Panc1 (cell line): ENCODE data around the gene EFCAB11. TPM values are rescaled to one million over a fixed set of nuclear protein-coding genes. Genes with fewer than 3 reads are reported as not detected.

ENCODE experiments used
- ATAC-seq: fragments of 200-7000 bp; cut with Tn5 transposase; 2 replicates; pipeline ENCODE4 v1.9.1; 2020; ENCODE audit warnings: mild to moderate bottlenecking, moderate library complexity
- BruUV-seq: library from RNA; stranded (reverse); fragments of 400-500 nt; replicated peaks from 2 replicates; lab custom pipeline; 2021; lab: Mats Ljungman, UMichigan
- CTCF ChIA-PET: fragments of 300-600 bp; sonication (Branson Sonifier 250); formaldehyde crosslinking; loops from one replicate; lab custom pipeline; 2022; ENCODE audit warnings: antibody characterized with exemption; lab: Charles Lee
- POLR2A ChIA-PET: fragments of 300-600 bp; sonication (Branson Sonifier 250); formaldehyde crosslinking; loops from one replicate; lab custom pipeline; 2022; ENCODE audit warnings: antibody characterized with exemption; lab: Charles Lee
- DNase-seq: peaks from one replicate; pipeline ENCODE4 v3.0.0-alpha.2; 2010; ENCODE audit warnings: low read depth, low spot score
- H3K27ac ChIP-seq: 2 replicates; pipeline ENCODE4 v1.5.1; 2011; ENCODE audit warnings: mild to moderate bottlenecking, low read length, inconsistent platforms
- H3K27me3 ChIP-seq: fragments of 200-500 bp; sonication (Bioruptor generic); 2 replicates; pipeline ENCODE4 v1.6.0; 2014; ENCODE audit warnings: low read length, inconsistent platforms; ENCODE audit not compliant: control insufficient read depth, insufficient read depth
- H3K36me3 ChIP-seq: fragments of 200-500 bp; sonication (Bioruptor generic); 2 replicates; pipeline ENCODE4 v1.5.1; 2014; ENCODE audit warnings: inconsistent platforms, mild to moderate bottlenecking, low read length, moderate library complexity; ENCODE audit not compliant: control insufficient read depth, insufficient read depth
- H3K4me1 ChIP-seq: 2 replicates; pipeline ENCODE4 v1.5.1; 2011; ENCODE audit warnings: inconsistent platforms, mild to moderate bottlenecking, low read length, moderate library complexity; ENCODE audit not compliant: control insufficient read depth, insufficient read depth
- H3K4me3 ChIP-seq, 2 experiments: 2 replicates each; pipeline ENCODE4 v1.5.1; 2011 to 2012; ENCODE audit warnings: low read depth in 2 of 2, low read length in 2 of 2, mild to moderate bottlenecking in 2 of 2, inconsistent platforms in 1 of 2, moderate library complexity in 1 of 2
- H3K9me3 ChIP-seq: fragments of 200-500 bp; sonication (Bioruptor generic); 2 replicates; pipeline ENCODE4 v1.5.1; 2014; ENCODE audit warnings: low read depth, mild to moderate bottlenecking, inconsistent platforms, low read length, moderate library complexity; ENCODE audit not compliant: control insufficient read depth, insufficient read depth
- POLR2AphosphoS5 ChIP-seq: IDR thresholded peaks from 2 replicates; pipeline ENCODE4 v1.6.1; 2012; ENCODE audit warnings: mild to moderate bottlenecking, low read depth, low read length, moderate library complexity
- SIN3A ChIP-seq: IDR thresholded peaks from 2 replicates; pipeline ENCODE4 v1.6.1; 2012; ENCODE audit warnings: low read depth, mild to moderate bottlenecking, low read length, moderate library complexity, borderline replicate concordance; ENCODE audit not compliant: insufficient read depth
- TCF7L2 ChIP-seq: IDR thresholded peaks from 2 replicates; pipeline ENCODE4 v1.6.1; 2011; ENCODE audit warnings: mild to moderate bottlenecking, low read depth, low read length, inconsistent platforms
- in situ Hi-C: cut with HindIII; loops from 2 replicates; pipeline ENCODE4 v1.10.0; 2016; ENCODE audit warnings: low sequenced_read_pairs, low pct_unique_long_range_greater_than_20kb
- intact Hi-C: fragments of 100-400 bp; cut with micrococcal nuclease; formaldehyde crosslinking; loops from one replicate; pipeline ENCODE4 v1.10.0; 2022; ENCODE audit not compliant: unreplicated experiment
- total RNA-seq: library from RNA; stranded (reverse); gene quantifications from one replicate; pipeline ENCODE4 v1.2.1, GENCODE V29; 2021; ENCODE audit not compliant: unreplicated experiment
- TF ChIP-seq, protein P1 (sequence below), 2 experiments: IDR thresholded peaks; 2 replicates each; pipeline ENCODE4 v1.6.1; 2011 to 2012; ENCODE audit warnings: low read depth in 2 of 2, control low read depth in 1 of 2, low read length in 1 of 2, mild to moderate bottlenecking in 1 of 2, moderate library complexity in 1 of 2; ENCODE audit not compliant: insufficient read depth in 1 of 2
- TF ChIP-seq, protein P2 (sequence below): fragments of 450-650 bp; IDR thresholded peaks from 2 replicates; pipeline ENCODE4 v1.5.1; 2017; ENCODE audit warnings: mild to moderate bottlenecking

The EFCAB11 gene
- total RNA-seq, 1 experiment from 2014 or later, result 12.3 TPM

- in situ Hi-C loops (no loop called here), intact Hi-C loops (loop anchor here (10.0 kb wide), 1 partner anchor 858 kb away; no protein-coding TSS in a partner anchor)
- Histone ChIP-seq H3K27me3 (no peaks in the 10 kb centered on the region), H3K4me3 (no peak overlapping the region), H3K4me1 (no peaks in the 10 kb centered on the region), H3K36me3 (no peaks in the 10 kb centered on the region), H3K9me3 (no peaks in the 10 kb centered on the region), H3K27ac (no peak overlapping the region)
- POLR2A ChIA-PET, result no interaction called here
- TF ChIP-seq, protein P1, sequence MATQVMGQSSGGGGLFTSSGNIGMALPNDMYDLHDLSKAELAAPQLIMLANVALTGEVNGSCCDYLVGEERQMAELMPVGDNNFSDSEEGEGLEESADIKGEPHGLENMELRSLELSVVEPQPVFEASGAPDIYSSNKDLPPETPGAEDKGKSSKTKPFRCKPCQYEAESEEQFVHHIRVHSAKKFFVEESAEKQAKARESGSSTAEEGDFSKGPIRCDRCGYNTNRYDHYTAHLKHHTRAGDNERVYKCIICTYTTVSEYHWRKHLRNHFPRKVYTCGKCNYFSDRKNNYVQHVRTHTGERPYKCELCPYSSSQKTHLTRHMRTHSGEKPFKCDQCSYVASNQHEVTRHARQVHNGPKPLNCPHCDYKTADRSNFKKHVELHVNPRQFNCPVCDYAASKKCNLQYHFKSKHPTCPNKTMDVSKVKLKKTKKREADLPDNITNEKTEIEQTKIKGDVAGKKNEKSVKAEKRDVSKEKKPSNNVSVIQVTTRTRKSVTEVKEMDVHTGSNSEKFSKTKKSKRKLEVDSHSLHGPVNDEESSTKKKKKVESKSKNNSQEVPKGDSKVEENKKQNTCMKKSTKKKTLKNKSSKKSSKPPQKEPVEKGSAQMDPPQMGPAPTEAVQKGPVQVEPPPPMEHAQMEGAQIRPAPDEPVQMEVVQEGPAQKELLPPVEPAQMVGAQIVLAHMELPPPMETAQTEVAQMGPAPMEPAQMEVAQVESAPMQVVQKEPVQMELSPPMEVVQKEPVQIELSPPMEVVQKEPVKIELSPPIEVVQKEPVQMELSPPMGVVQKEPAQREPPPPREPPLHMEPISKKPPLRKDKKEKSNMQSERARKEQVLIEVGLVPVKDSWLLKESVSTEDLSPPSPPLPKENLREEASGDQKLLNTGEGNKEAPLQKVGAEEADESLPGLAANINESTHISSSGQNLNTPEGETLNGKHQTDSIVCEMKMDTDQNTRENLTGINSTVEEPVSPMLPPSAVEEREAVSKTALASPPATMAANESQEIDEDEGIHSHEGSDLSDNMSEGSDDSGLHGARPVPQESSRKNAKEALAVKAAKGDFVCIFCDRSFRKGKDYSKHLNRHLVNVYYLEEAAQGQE (IDR thresholded peaks at IDR 0.05; ENCODE audit: insufficient read depth in 1 of 2, low read depth in 2 of 2, low read length in 1 of 2), result no peak
- TF ChIP-seq TCF7L2 (no peak), POLR2AphosphoS5 (no peak), SIN3A (no peak)
- TF ChIP-seq, protein P2, sequence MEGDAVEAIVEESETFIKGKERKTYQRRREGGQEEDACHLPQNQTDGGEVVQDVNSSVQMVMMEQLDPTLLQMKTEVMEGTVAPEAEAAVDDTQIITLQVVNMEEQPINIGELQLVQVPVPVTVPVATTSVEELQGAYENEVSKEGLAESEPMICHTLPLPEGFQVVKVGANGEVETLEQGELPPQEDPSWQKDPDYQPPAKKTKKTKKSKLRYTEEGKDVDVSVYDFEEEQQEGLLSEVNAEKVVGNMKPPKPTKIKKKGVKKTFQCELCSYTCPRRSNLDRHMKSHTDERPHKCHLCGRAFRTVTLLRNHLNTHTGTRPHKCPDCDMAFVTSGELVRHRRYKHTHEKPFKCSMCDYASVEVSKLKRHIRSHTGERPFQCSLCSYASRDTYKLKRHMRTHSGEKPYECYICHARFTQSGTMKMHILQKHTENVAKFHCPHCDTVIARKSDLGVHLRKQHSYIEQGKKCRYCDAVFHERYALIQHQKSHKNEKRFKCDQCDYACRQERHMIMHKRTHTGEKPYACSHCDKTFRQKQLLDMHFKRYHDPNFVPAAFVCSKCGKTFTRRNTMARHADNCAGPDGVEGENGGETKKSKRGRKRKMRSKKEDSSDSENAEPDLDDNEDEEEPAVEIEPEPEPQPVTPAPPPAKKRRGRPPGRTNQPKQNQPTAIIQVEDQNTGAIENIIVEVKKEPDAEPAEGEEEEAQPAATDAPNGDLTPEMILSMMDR, result no peak
- ATAC-seq (no peak), DNase-seq (no peak)
- CTCF ChIA-PET, result no interaction called here
- BruUV-seq, result no TSS peak
Observed at GRCh38 chr14:89902881-89903280, 51.6 kb downstream of the EFCAB11 start.

DNA sequence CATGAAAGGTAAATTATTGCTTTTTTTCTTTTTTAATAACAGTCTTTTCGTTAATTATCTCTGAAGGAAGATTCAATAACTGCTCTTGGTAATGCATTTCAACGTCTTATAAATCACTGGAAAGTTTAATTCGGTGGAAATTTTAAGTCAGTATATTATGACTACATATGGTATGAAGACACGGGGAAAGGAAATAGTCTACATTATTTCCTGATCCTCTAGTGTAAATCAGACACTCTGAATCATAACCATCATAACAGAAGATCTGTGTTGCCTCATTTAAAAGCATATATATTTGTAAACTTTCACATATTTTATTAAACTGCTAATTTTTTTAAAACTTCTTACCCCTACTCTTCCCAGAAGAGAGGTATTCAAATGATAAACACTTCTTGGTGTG lies 53.7 kb downstream of the EFCAB11 start:
- Histone ChIP-seq H3K36me3 (no peaks in the 10 kb centered on the region), H3K27me3 (no peaks in the 10 kb centered on the region), H3K4me1 (no peaks in the 10 kb centered on the region), H3K9me3 (no peaks in the 10 kb centered on the region), H3K4me3 (no peak overlapping the region), H3K27ac (no peak overlapping the region)
- intact Hi-C loops, result loop anchor here (10.0 kb wide), 1 partner anchor 856 kb away; no protein-coding TSS in a partner anchor
- DNase-seq (no peak), ATAC-seq (no peak)
- no TSS peak for BruUV-seq
- ChIA-PET CTCF (no interaction called here), POLR2A (no interaction called here)
- TF ChIP-seq SIN3A (no peak), TCF7L2 (no peak), POLR2AphosphoS5 (no peak)
- TF ChIP-seq, protein P2, result no peak
- TF ChIP-seq, protein P1 (IDR thresholded peaks at IDR 0.05; ENCODE audit: insufficient read depth in 1 of 2, low read depth in 2 of 2, low read length in 1 of 2), result no peak
- in situ Hi-C loops, result no loop called here
